Neutrophil (primary cell): ENCODE measurements around the gene TMED5.
"Not testable (repeated sequence)": the region's sequence is repeated elsewhere in the genome, so short reads cannot be mapped to it uniquely, and the experiment has no call there.

ENCODE experiments used
- H3K27ac ChIP-seq: fragments of 200-600 bp; sonication (generic); 2 replicates; pipeline ENCODE4 v1.5.1; 2016; ENCODE audit warnings: mild to moderate bottlenecking, moderate library complexity
- H3K27me3 ChIP-seq: fragments of 200-600 bp; sonication (generic); 2 replicates; pipeline ENCODE4 v1.6.0; 2016; ENCODE audit warnings: mild to moderate bottlenecking
- H3K36me3 ChIP-seq: fragments of 200-600 bp; sonication (generic); 2 replicates; pipeline ENCODE4 v1.5.1; 2017
- H3K4me1 ChIP-seq, 2 experiments: fragments of 200-600 bp in 1 of 2; sonication (generic) in 1 of 2; 1 replicate in 1 of 2; 2 replicates in 1 of 2; pipeline versions ENCODE4 v1.5.1 to v1.6.1; 2013 to 2016; ENCODE audit warnings: low read depth in 1 of 2, low read length in 1 of 2, mild to moderate bottlenecking in 1 of 2, moderate library complexity in 1 of 2; ENCODE audit not compliant: control insufficient read depth in 1 of 2, insufficient read depth in 1 of 2
- H3K4me3 ChIP-seq, 2 experiments: fragments of 200-600 bp in 1 of 2; sonication (generic) in 1 of 2; 1 replicate in 1 of 2; 2 replicates in 1 of 2; pipeline ENCODE4 v1.5.1; 2013 to 2016; ENCODE audit warnings: low read depth in 1 of 2, low read length in 1 of 2, mild to moderate bottlenecking in 1 of 2, moderate library complexity in 1 of 2
- H3K9me3 ChIP-seq: fragments of 200-600 bp; sonication (generic); 2 replicates; pipeline ENCODE4 v1.5.1; 2016
- TF ChIP-seq, protein P1 (sequence below): fragments of 200-600 bp; sonication (generic); IDR thresholded peaks from 2 replicates; pipeline ENCODE4 v1.5.1; 2016; ENCODE audit warnings: antibody characterized with exemption

The TMED5 gene

GRCh38 chr1:93180723-93181613 is 755 bp upstream of the TMED5 start, which contains the start of gene CCDC18:
Gene CCDC18 (plus strand): TSS chr1:93180724. CDS start chr1:93183362, 2,638 bp downstream.
- Histone ChIP-seq H3K27me3 (no peaks in the 10 kb centered on the region), H3K4me1 (peaks cover 30 to 41% of the 10 kb centered on the region in 2 experiments), H3K9me3 (no peaks in the 10 kb centered on the region), H3K27ac (peak within 1 kb of the TSS; percentile 98), H3K36me3 (no peaks in the 10 kb centered on the region), H3K4me3 (peak within 1 kb of the TSS; percentile 99)
- TF ChIP-seq, protein P1, sequence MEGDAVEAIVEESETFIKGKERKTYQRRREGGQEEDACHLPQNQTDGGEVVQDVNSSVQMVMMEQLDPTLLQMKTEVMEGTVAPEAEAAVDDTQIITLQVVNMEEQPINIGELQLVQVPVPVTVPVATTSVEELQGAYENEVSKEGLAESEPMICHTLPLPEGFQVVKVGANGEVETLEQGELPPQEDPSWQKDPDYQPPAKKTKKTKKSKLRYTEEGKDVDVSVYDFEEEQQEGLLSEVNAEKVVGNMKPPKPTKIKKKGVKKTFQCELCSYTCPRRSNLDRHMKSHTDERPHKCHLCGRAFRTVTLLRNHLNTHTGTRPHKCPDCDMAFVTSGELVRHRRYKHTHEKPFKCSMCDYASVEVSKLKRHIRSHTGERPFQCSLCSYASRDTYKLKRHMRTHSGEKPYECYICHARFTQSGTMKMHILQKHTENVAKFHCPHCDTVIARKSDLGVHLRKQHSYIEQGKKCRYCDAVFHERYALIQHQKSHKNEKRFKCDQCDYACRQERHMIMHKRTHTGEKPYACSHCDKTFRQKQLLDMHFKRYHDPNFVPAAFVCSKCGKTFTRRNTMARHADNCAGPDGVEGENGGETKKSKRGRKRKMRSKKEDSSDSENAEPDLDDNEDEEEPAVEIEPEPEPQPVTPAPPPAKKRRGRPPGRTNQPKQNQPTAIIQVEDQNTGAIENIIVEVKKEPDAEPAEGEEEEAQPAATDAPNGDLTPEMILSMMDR = no peak

DNA sequence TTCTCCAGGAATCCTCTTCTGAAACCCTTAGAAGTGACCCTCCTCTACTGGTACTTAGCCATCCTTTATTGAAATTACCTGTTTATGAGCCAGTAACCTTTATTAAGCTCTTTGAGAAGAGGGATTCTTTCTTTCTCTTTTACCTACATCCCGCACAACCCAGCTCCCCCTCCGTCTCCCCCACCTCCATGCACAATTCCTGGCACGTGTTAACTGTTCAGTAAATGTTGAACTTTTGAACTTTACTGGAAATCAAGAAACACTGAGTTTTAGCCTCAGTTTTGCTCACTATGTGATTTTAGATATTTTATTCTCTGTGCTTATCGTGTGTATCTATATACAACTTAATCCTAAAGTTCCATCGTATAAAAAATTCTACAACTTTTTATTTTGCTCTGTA is 1.8 kb downstream of the TMED5 start:
- peak overlapping the region; percentile 99 for H3K4me3 ChIP-seq
- peak overlapping the region; percentile 98 for H3K27ac ChIP-seq
- H3K36me3 ChIP-seq = no peaks in the 10 kb centered on the region
- H3K4me1 ChIP-seq = peaks cover 30 to 41% of the 10 kb centered on the region in 2 experiments
- H3K9me3 ChIP-seq = no peaks in the 10 kb centered on the region
- TF ChIP-seq, protein P1 = no peak
- H3K27me3 ChIP-seq = no peaks in the 10 kb centered on the region

GRCh38 chr1:93177991-93178390 is 2.2 kb downstream of the TMED5 start:
- TF ChIP-seq, protein P1 = no peak
- Histone ChIP-seq H3K9me3 (no peaks in the 10 kb centered on the region), H3K4me3 (peak overlapping the region in 1 of 2 experiments; percentile 99), H3K27ac (peak overlapping the region; percentile 98), H3K4me1 (peaks cover 30 to 41% of the 10 kb centered on the region in 2 experiments), H3K27me3 (no peaks in the 10 kb centered on the region), H3K36me3 (no peaks in the 10 kb centered on the region)

DNA sequence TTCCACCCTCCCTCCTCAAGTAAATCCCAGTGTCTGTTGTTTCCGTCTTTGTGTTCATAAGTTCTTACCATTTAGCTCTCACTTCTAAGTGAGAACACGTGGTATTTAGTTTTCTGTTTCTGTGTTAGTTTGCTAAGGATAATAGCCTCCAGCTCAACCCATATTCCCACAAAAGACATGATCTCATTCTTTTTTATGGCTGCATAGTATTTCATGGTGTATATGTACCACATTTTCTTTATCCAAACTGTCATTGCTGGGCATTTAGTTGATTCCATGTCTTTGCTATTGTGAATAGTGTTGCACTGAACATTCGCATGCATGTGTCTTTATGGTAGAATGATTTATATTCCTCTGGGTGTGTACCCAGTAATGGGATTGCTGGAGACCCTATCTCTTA is 5.6 kb downstream of the TMED5 start:
- not testable (repeated sequence) for H3K36me3 ChIP-seq, H3K27me3 ChIP-seq, H3K4me3 ChIP-seq, H3K9me3 ChIP-seq, H3K27ac ChIP-seq
- peaks cover 25 to 40% of the 10 kb centered on the region in 2 experiments for H3K4me1 ChIP-seq

DNA sequence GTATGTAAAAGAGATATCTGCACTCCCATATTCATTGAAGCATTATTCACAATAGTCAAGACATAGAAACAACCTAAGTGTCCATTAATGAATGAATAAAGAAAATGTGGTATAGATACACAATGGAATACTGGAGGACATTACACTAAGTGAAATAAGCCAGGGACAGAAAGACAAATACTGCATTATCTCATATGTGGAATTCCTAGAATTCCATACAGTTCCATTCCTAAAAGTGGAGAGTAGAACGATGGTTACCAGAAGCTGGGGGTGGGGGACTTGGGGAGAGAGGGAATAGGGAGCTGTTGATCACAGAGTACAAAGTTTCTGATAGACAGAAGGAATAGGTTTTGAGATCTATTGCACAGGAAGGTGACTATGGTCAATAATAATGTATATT is 7.4 kb downstream of the TMED5 start:
- TF ChIP-seq, protein P1 = no peak
- H3K27me3 ChIP-seq = no peaks in the 10 kb centered on the region
- H3K36me3 ChIP-seq = no peaks in the 10 kb centered on the region
- H3K4me1 ChIP-seq = peaks cover 10 to 27% of the 10 kb centered on the region in 2 experiments
- H3K9me3 ChIP-seq = no peaks in the 10 kb centered on the region
- H3K4me3 ChIP-seq = no peak overlapping the region
- H3K27ac ChIP-seq = no peak overlapping the region

DNA sequence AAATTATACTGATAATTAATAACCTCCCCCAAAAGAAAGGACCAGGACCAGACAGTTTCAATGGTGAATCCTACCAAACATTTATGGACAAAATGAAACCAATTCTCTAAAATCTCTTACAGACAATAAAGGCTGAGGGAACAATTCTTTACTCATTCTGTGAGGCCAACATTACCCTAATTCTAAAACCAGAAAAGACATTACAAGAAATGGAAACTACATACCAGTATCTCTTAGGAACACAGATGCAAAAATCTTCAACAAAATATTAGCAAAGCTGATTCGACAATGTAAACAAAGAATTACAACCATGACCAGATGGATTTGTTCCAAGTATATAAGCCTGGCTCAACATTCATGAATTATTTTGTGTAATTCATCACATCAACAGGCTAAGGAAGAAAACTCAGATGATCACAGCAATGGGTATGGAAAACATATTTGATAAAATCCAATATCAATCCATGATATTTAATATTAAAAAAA is 8.6 kb downstream of the TMED5 start:
- TF ChIP-seq, protein P1 = no peak
- Histone ChIP-seq H3K4me1 (peaks cover 2 to 17% of the 10 kb centered on the region in 2 experiments), H3K36me3 (no peaks in the 10 kb centered on the region), H3K4me3 (no peak overlapping the region), H3K9me3 (no peaks in the 10 kb centered on the region), H3K27me3 (no peaks in the 10 kb centered on the region), H3K27ac (peak overlapping the region; percentile 28)

GRCh38 chr1:93170141-93170678 is 10.0 kb downstream of the TMED5 start:
- not testable (repeated sequence) for H3K27ac ChIP-seq, H3K9me3 ChIP-seq, H3K36me3 ChIP-seq, H3K4me3 ChIP-seq, H3K27me3 ChIP-seq
- peaks cover 10 to 22% of the 10 kb centered on the region in 2 experiments for H3K4me1 ChIP-seq
